HepG2 (cell line): ENCODE measurements around the gene DIP2C. TPM values are rescaled to one million over a fixed set of nuclear protein-coding genes. Genes with fewer than 3 reads are reported as not detected.
"Not testable (repeated sequence)": the region's sequence is repeated elsewhere in the genome, so short reads cannot be mapped to it uniquely, and the experiment has no call there.

ENCODE experiments used
- ATAC-seq: fragments of 200-7000 bp; cut with Tn5 transposase; 3 replicates; pipeline ENCODE4 v1.9.1; 2020; ENCODE audit warnings: mild to moderate bottlenecking, moderate library complexity
- BruUV-seq: library from RNA; stranded (reverse); fragments of 400-500 nt; replicated peaks from 2 replicates; lab custom pipeline; 2021; lab: Mats Ljungman, UMichigan
- CTCF ChIA-PET: fragments of 300-600 bp; formaldehyde crosslinking; extraction: SDS; loops from one replicate; lab custom pipeline; 2021; ENCODE audit warnings: low total read pairs, inconsistent platforms, low intra/inter-chr PET ratio; lab: Yijun Ruan, JAX
- POLR2A ChIA-PET: fragments of 350-600 bp; sonication (Branson Sonifier 250); formaldehyde crosslinking; loops from one replicate; lab custom pipeline; 2020; ENCODE audit warnings: antibody characterized with exemption, inconsistent platforms; lab: Yijun Ruan, JAX
- DNase-seq: peaks from one replicate; pipeline ENCODE4 v3.0.0-alpha.2; 2015; ENCODE audit warnings: low spot score
- FAIRE-seq: peaks from 3 replicates; lab custom pipeline; 2011; peaks lifted over from hg19 to GRCh38; lab: Jason Lieb, UNC
- H2AFZ ChIP-seq: one replicate; pipeline ENCODE4 v1.6.1; 2011; ENCODE audit warnings: low read length, inconsistent platforms
- H3K27ac ChIP-seq: fragments of 300-600 bp; 3 replicates; pipeline ENCODE4 v1.8.0; 2011; ENCODE audit warnings: mixed run types, mild to moderate bottlenecking, mixed read lengths, low read length, inconsistent platforms; ENCODE audit not compliant: insufficient read depth; ENCODE audit errors: extremely low read length
- H3K27me3 ChIP-seq, 2 experiments: fragments of 200-600 bp in 1 of 2; 2 replicates in 1 of 2; 3 replicates in 1 of 2; pipeline versions ENCODE4 v1.6.0 to v1.8.0; 2011; ENCODE audit warnings: low read length in 2 of 2, mild to moderate bottlenecking in 2 of 2, moderate library complexity in 2 of 2, inconsistent platforms in 1 of 2; ENCODE audit not compliant: insufficient read depth in 2 of 2, control insufficient read depth in 1 of 2
- H3K36me3 ChIP-seq, 2 experiments: fragments of 200-600 bp in 1 of 2; replicated peaks in 1 of 2; 2 replicates in 1 of 2; 3 replicates in 1 of 2; pipeline versions ENCODE4 v1.5.1 to v1.8.0; 2011; ENCODE audit warnings: low read length in 2 of 2, inconsistent platforms in 1 of 2; ENCODE audit not compliant: insufficient read depth in 2 of 2, control insufficient read depth in 1 of 2
- H3K4me1 ChIP-seq: 2 replicates; pipeline ENCODE4 v1.5.1; 2012; ENCODE audit warnings: low read length, inconsistent platforms; ENCODE audit not compliant: insufficient read depth
- H3K4me2 ChIP-seq: 2 replicates; pipeline ENCODE4 v1.6.0; 2011; ENCODE audit warnings: low read depth, low read length, inconsistent platforms
- H3K4me3 ChIP-seq, 3 experiments: fragments of 200-600 bp in 1 of 3; sonication (generic), shearing (Covaris generic) in 1 of 3; replicated peaks in 1 of 3; 2 replicates each; pipeline ENCODE4 v1.5.1; 2011 to 2016; ENCODE audit warnings: low read length in 3 of 3, inconsistent platforms in 2 of 3, low read depth in 2 of 3, mild to moderate bottlenecking in 2 of 3, control low read depth in 1 of 3, mixed read lengths in 1 of 3; ENCODE audit not compliant: insufficient read depth in 1 of 3
- H3K79me2 ChIP-seq: one replicate; pipeline ENCODE4 v1.6.1; 2011; ENCODE audit warnings: low read length, inconsistent platforms; ENCODE audit not compliant: insufficient read depth
- H3K9ac ChIP-seq: 2 replicates; pipeline ENCODE4 v1.6.0; 2011; ENCODE audit warnings: mild to moderate bottlenecking, low read depth, low read length, inconsistent platforms; ENCODE audit not compliant: insufficient read depth
- H3K9me3 ChIP-seq: 2 replicates; pipeline ENCODE4 v1.5.1; 2012; ENCODE audit warnings: mild to moderate bottlenecking, low read length
- H4K20me1 ChIP-seq: 2 replicates; pipeline ENCODE4 v1.6.0; 2011; ENCODE audit warnings: inconsistent platforms, mild to moderate bottlenecking, low read length, moderate library complexity; ENCODE audit not compliant: insufficient read depth
- TARDBP ChIP-seq: sonication (generic); formaldehyde crosslinking; IDR thresholded peaks from 2 replicates; pipeline ENCODE4 v1.8.0; 2022; ENCODE audit warnings: mild to moderate bottlenecking, missing genetic modification reagents
- WGBS: methylation state at CpG from one replicate; pipeline ENCODE4 v1.1.6; 2017; ENCODE audit warnings: low lambda C conversion rate; 5-methylcytosine and 5-hydroxymethylcytosine counted together
- in situ Hi-C: cut with HindIII; loops from 2 replicates; pipeline ENCODE4 v1.10.0; 2017; ENCODE audit warnings: low pct_unique_long_range_greater_than_20kb; ENCODE audit not compliant: extremely low pct_ligation_motif_present
- intact Hi-C: fragments of 100-400 bp; cut with micrococcal nuclease; formaldehyde crosslinking; loops from one replicate; pipeline ENCODE4 v1.10.0; 2022; ENCODE audit not compliant: unreplicated experiment
- polyA plus RNA-seq, 8 experiments: library from polyadenylated mRNA; depleted of rRNA in 3 of 8; stranded (reverse) in 7 of 8; unstranded in 1 of 8; fragments of >200 nt; fragmentation: Illumina TruSeq in 4 of 8; extraction: Trizol in 4 of 8; gene quantifications; 2 replicates each; pipeline versions ENCODE4 v1.2.1 to v1.2.3, GENCODE V29; 2011 to 2016; ENCODE audit warnings: low read depth in 4 of 8, missing spikeins in 1 of 8, mixed read lengths in 1 of 8; ENCODE audit not compliant: insufficient read depth in 1 of 8
- total RNA-seq, 5 experiments: library from RNA; depleted of rRNA; stranded (reverse); fragments of >200 nt; fragmentation: Illumina TruSeq; extraction: Trizol; gene quantifications; 2 replicates each; pipeline ENCODE4 v1.2.3, GENCODE V29; 2016; ENCODE audit warnings: low read depth in 1 of 5
- TF ChIP-seq, protein P1 (sequence below): sonication (generic); formaldehyde crosslinking; IDR thresholded peaks from 2 replicates; pipeline ENCODE4 v1.8.0; 2023; ENCODE audit warnings: mild to moderate bottlenecking, missing genetic modification reagents
- TF ChIP-seq, protein P2 (sequence below): sonication (generic); formaldehyde crosslinking; IDR thresholded peaks from 2 replicates; pipeline ENCODE4 v1.4.0; 2020; ENCODE audit warnings: mild to moderate bottlenecking, missing genetic modification reagents, borderline replicate concordance
- TF ChIP-seq, protein P3 (sequence below): sonication (generic); formaldehyde crosslinking; IDR thresholded peaks from 2 replicates; pipeline ENCODE4 v1.4.0; 2020; ENCODE audit warnings: mild to moderate bottlenecking, low read depth, missing genetic modification reagents

Gene DIP2C
- total and polyA plus RNA-seq, 2 of the 13 experiments (the other 11 are each of a cell fraction or from before 2014, with no cell fraction given) = 2.2 to 2.7 TPM

DNA sequence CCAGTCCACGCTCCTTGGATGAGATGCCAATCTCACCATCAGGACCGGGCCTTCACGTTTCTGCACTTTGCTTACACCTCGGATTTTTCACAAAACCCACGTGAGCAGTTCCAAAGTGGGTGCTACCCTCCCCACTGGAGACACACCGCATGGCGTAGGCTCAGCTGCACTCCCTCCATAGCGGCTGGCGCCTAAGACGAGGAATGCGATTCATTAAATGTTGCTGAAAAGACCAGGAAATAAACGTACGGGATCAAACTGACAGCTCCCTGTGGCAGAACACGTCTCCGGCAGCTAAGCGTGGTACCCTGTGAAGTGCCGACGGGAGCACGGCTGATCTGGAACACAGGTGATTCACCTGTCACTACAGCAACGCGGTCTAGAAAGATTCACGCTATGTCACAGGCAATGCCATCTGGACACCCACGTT lies 209.0 kb downstream of the DIP2C start:
- TF ChIP-seq, protein P1, sequence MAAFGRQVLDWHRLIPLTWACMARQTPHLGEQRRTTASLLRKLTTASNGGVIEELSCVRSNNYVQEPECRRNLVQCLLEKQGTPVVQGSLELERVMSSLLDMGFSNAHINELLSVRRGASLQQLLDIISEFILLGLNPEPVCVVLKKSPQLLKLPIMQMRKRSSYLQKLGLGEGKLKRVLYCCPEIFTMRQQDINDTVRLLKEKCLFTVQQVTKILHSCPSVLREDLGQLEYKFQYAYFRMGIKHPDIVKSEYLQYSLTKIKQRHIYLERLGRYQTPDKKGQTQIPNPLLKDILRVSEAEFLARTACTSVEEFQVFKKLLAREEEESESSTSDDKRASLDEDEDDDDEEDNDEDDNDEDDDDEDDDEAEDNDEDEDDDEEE (CRISPR knock-in tag) = no peak
- TF ChIP-seq, protein P2, sequence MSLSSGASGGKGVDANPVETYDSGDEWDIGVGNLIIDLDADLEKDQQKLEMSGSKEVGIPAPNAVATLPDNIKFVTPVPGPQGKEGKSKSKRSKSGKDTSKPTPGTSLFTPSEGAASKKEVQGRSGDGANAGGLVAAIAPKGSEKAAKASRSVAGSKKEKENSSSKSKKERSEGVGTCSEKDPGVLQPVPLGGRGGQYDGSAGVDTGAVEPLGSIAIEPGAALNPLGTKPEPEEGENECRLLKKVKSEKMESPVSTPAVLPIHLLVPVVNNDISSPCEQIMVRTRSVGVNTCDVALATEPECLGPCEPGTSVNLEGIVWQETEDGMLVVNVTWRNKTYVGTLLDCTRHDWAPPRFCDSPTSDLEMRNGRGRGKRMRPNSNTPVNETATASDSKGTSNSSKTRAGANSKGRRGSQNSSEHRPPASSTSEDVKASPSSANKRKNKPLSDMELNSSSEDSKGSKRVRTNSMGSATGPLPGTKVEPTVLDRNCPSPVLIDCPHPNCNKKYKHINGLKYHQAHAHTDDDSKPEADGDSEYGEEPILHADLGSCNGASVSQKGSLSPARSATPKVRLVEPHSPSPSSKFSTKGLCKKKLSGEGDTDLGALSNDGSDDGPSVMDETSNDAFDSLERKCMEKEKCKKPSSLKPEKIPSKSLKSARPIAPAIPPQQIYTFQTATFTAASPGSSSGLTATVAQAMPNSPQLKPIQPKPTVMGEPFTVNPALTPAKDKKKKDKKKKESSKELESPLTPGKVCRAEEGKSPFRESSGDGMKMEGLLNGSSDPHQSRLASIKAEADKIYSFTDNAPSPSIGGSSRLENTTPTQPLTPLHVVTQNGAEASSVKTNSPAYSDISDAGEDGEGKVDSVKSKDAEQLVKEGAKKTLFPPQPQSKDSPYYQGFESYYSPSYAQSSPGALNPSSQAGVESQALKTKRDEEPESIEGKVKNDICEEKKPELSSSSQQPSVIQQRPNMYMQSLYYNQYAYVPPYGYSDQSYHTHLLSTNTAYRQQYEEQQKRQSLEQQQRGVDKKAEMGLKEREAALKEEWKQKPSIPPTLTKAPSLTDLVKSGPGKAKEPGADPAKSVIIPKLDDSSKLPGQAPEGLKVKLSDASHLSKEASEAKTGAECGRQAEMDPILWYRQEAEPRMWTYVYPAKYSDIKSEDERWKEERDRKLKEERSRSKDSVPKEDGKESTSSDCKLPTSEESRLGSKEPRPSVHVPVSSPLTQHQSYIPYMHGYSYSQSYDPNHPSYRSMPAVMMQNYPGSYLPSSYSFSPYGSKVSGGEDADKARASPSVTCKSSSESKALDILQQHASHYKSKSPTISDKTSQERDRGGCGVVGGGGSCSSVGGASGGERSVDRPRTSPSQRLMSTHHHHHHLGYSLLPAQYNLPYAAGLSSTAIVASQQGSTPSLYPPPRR = no peak
- TF ChIP-seq, protein P3, sequence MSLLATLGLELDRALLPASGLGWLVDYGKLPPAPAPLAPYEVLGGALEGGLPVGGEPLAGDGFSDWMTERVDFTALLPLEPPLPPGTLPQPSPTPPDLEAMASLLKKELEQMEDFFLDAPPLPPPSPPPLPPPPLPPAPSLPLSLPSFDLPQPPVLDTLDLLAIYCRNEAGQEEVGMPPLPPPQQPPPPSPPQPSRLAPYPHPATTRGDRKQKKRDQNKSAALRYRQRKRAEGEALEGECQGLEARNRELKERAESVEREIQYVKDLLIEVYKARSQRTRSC (CRISPR knock-in tag) = no peak
- no peak for TF ChIP-seq TARDBP (CRISPR knock-in tag)
- ChIA-PET POLR2A (no interaction called here), CTCF (no interaction called here)
- no TSS peak for BruUV-seq
- Histone ChIP-seq H3K9me3 (no peaks in the 10 kb centered on the region), H3K4me1 (no peaks in the 10 kb centered on the region), H3K27me3 (no peaks in the 10 kb centered on the region), H3K27ac (no peak overlapping the region), H3K4me3 (no peak overlapping the region), H3K4me2 (no peak overlapping the region), H3K9ac (no peak overlapping the region), H3K79me2 (no peaks in the 10 kb centered on the region), H4K20me1 (no peaks in the 10 kb centered on the region), H3K36me3 (no peaks in the 10 kb centered on the region), H2AFZ (no peak overlapping the region)
- DNase-seq = no peak
- 96% methylated on average over 19 of the region's 23 CpGs for WGBS
- no peak for ATAC-seq
- FAIRE-seq = no peak
- intact Hi-C loops = no loop called here
- in situ Hi-C loops = no loop called here

DNA sequence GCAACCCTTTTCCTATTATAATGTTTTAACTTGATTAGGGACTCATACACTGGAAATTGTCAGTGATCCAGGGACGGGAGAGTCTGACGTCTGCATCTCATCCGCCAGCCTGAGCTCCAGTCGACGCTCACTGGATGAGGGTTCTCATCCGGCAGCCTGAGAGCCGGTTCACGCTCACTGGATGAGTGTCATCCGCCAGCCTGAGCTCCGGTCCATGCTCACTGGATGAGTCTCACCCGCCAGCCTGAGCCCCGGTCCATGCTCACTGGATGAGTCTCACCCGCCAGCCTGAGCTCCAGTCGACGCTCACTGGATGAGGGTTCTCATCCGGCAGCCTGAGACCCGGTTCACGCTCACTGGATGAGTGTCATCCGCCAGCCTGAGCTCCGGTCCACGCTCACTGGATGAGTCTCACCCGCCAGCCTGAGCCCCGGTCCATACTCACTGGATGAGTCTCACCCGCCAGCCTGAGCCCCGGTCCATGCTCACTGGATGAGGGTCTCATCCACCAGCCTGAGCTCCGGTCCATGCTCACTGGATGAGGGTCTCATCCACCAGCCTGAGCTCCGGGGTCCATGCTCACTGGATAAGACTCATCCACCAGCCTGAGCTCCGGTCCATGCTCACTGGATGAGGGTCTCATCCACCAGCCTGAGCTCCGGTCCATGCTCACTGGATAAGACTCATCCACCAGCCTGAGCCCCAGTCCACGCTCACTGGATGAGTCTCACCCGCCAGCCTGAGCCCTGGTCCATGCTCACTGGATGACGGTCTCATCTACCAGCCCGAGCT lies 209.6 kb downstream of the DIP2C start:
- BruUV-seq, H4K20me1 ChIP-seq, H3K4me3 ChIP-seq, H3K27ac ChIP-seq, H3K9ac ChIP-seq, in situ Hi-C loops, H3K4me2 ChIP-seq, FAIRE-seq, H3K36me3 ChIP-seq, H3K27me3 ChIP-seq, ATAC-seq, H3K9me3 ChIP-seq, DNase-seq, POLR2A ChIA-PET, H3K4me1 ChIP-seq, H3K79me2 ChIP-seq, intact Hi-C loops, H2AFZ ChIP-seq, CTCF ChIA-PET: not testable (repeated sequence)
- WGBS = 98% methylated on average over 24 of the region's 33 CpGs
